Suprapubic skin (tissue), 4 donors: ENCODE results near the gene TMEM272.

Experiments
- CTCF ChIP-seq, 2 donors: fragments of 200-600 bp in 1 of 2; fragments of 450-650 bp in 1 of 2; sonication (generic) in 1 of 2; IDR thresholded peaks; one replicate each; pipeline ENCODE4 v1.5.1; 2016 to 2019; ENCODE audit warnings: antibody characterized with exemption in 2 of 2, mild to moderate bottlenecking in 1 of 2, moderate library complexity in 1 of 2
- EP300 ChIP-seq: sonication (generic); formaldehyde crosslinking; IDR thresholded peaks from one replicate; pipeline ENCODE4 v1.6.1; 2017; ENCODE audit warnings: antibody characterized with exemption
- POLR2A ChIP-seq, 2 donors: fragments of 450-650 bp; IDR thresholded peaks; one replicate each; pipeline ENCODE4 v1.6.1; 2017; ENCODE audit warnings: antibody characterized with exemption in 2 of 2, mild to moderate bottlenecking in 2 of 2, moderate library complexity in 2 of 2
- POLR2AphosphoS5 ChIP-seq, 3 donors: sonication (generic); formaldehyde crosslinking; IDR thresholded peaks; one replicate each; pipeline ENCODE4 v1.6.1; 2017; ENCODE audit warnings: antibody characterized with exemption in 3 of 3

- TF ChIP-seq POLR2A (IDR thresholded peaks at IDR 0.05) (no peak), CTCF (IDR thresholded peaks at IDR 0.05) (no peak), POLR2AphosphoS5 (IDR thresholded peaks at IDR 0.05) (no peak), EP300 (no peak)
Observed at GRCh38 chr13:51818781-51819511, 26.0 kb downstream of the TMEM272 start.
